WTC11 (cell line): ENCODE data around the gene KDELR1. TPM values are rescaled to one million over a fixed set of nuclear protein-coding genes. Genes with fewer than 3 reads are reported as not detected.

Experiments
- ATAC-seq: fragments of 200-7000 bp; cut with Tn5 transposase; 2 replicates; pipeline ENCODE4 v1.10.0; 2021; ENCODE audit warnings: mild to moderate bottlenecking, moderate library complexity
- CTCF ChIA-PET: fragments of 300-600 bp; sonication (Branson Sonifier 250); formaldehyde crosslinking; loops from one replicate; lab custom pipeline; 2021; ENCODE audit warnings: antibody characterized with exemption; lab: Charles Lee
- POLR2A ChIA-PET: fragments of 350-600 bp; sonication (Branson Sonifier 250); formaldehyde crosslinking; loops from one replicate; lab custom pipeline; 2021; ENCODE audit warnings: antibody characterized with exemption; lab: Charles Lee
- DNase-seq: peaks from one replicate; pipeline ENCODE4 v3.0.0; 2021; ENCODE audit warnings: low spot score
- H3K27ac Mint-ChIP-seq: 2 replicates; pipeline ENCODE4 v1.8.0; 2021; ENCODE audit warnings: mixed read lengths
- H3K27me3 Mint-ChIP-seq: 2 replicates; pipeline ENCODE4 v1.8.0; 2021; ENCODE audit warnings: low read depth, mild to moderate bottlenecking, moderate library complexity, mixed read lengths
- H3K36me3 Mint-ChIP-seq: 2 replicates; pipeline ENCODE4 v1.8.0; 2021; ENCODE audit warnings: mixed read lengths
- H3K4me1 Mint-ChIP-seq: 2 replicates; pipeline ENCODE4 v1.8.0; 2022; ENCODE audit warnings: mixed read lengths
- H3K4me3 Mint-ChIP-seq: 2 replicates; pipeline ENCODE4 v1.8.0; 2021; ENCODE audit warnings: mild to moderate bottlenecking, moderate library complexity, mixed read lengths
- H3K9me3 Mint-ChIP-seq: 2 replicates; pipeline ENCODE4 v1.8.0; 2021; ENCODE audit warnings: mixed read lengths
- CREB1 ChIP-seq: sonication (generic); formaldehyde crosslinking; IDR thresholded peaks from 2 replicates; pipeline ENCODE4 v1.8.0; 2023; ENCODE audit warnings: mild to moderate bottlenecking, missing genetic modification reagents
- ESRRA ChIP-seq: sonication (generic); formaldehyde crosslinking; IDR thresholded peaks from 2 replicates; pipeline ENCODE4 v1.8.1; 2022; ENCODE audit warnings: mild to moderate bottlenecking, missing genetic modification reagents, borderline replicate concordance
- GTF2I ChIP-seq: fragments of 250-450 bp; sonication (Bioruptor Pico); conservative IDR thresholded peaks from 2 replicates; pipeline ENCODE4 v1.4.0; 2021; ENCODE audit warnings: mild to moderate bottlenecking
- HMGA2 ChIP-seq: fragments of 250-450 bp; sonication (Bioruptor Pico); IDR thresholded peaks from 2 replicates; pipeline ENCODE4 v1.4.0; 2021; ENCODE audit warnings: mild to moderate bottlenecking, moderate library complexity
- RORB ChIP-seq: fragments of 250-450 bp; sonication (Bioruptor Pico); IDR thresholded peaks from 2 replicates; pipeline ENCODE4 v1.9.0; 2021; ENCODE audit warnings: mild to moderate bottlenecking
- SMAD4 ChIP-seq: sonication (generic); formaldehyde crosslinking; IDR thresholded peaks from 2 replicates; pipeline ENCODE4 v1.8.0; 2022; ENCODE audit warnings: mild to moderate bottlenecking, missing genetic modification reagents
- SOX15 ChIP-seq: fragments of 250-450 bp; sonication (Bioruptor Pico); IDR thresholded peaks from 2 replicates; pipeline ENCODE4 v1.9.0; 2021; ENCODE audit warnings: mild to moderate bottlenecking
- TCF7 ChIP-seq: sonication (generic); formaldehyde crosslinking; IDR thresholded peaks from 2 replicates; pipeline ENCODE4 v1.8.0; 2022; ENCODE audit warnings: mild to moderate bottlenecking, low read depth, missing genetic modification reagents, moderate library complexity
- TEAD1 ChIP-seq: sonication (generic); formaldehyde crosslinking; IDR thresholded peaks from 2 replicates; pipeline ENCODE4 v1.8.0; 2022; ENCODE audit warnings: mild to moderate bottlenecking, missing genetic modification reagents
- ZBTB21 ChIP-seq: sonication (generic); formaldehyde crosslinking; IDR thresholded peaks from 2 replicates; pipeline ENCODE4 v1.8.1; 2023; ENCODE audit warnings: mild to moderate bottlenecking, missing genetic modification reagents, borderline replicate concordance
- ZNF423 ChIP-seq: fragments of 250-450 bp; sonication (Bioruptor Pico); IDR thresholded peaks from 2 replicates; pipeline ENCODE4 v2.1.2; 2022; ENCODE audit warnings: mild to moderate bottlenecking, moderate library complexity
- total RNA-seq: library from RNA; stranded (reverse); gene quantifications from 3 replicates; pipeline ENCODE4 v1.2.3, GENCODE V29; 2021
- TF ChIP-seq, protein P1 (sequence below): sonication (generic); formaldehyde crosslinking; IDR thresholded peaks from 2 replicates; pipeline ENCODE4 v1.8.0; 2023; ENCODE audit warnings: mild to moderate bottlenecking, missing genetic modification reagents
- TF ChIP-seq, protein P2 (sequence below): sonication (generic); formaldehyde crosslinking; IDR thresholded peaks from 2 replicates; pipeline ENCODE4 v1.8.1; 2022; ENCODE audit warnings: low read depth, mild to moderate bottlenecking, moderate library complexity, missing genetic modification reagents, borderline replicate concordance
- TF ChIP-seq, protein P3 (sequence below): sonication (generic); formaldehyde crosslinking; IDR thresholded peaks from 2 replicates; pipeline ENCODE4 v1.8.1; 2023; ENCODE audit warnings: mild to moderate bottlenecking, moderate library complexity, missing genetic modification reagents
- TF ChIP-seq, protein P4 (sequence below): sonication (generic); formaldehyde crosslinking; IDR thresholded peaks from 2 replicates; pipeline ENCODE4 v1.8.1; 2022; ENCODE audit warnings: low read depth, missing genetic modification reagents, borderline replicate concordance
- TF ChIP-seq, protein P5 (sequence below): fragments of 250-450 bp; sonication (Bioruptor Pico); IDR thresholded peaks from 2 replicates; pipeline ENCODE4 v1.8.0; 2021; ENCODE audit warnings: mild to moderate bottlenecking
- TF ChIP-seq, protein P6 (sequence below): fragments of 200-600 bp; IDR thresholded peaks from 2 replicates; pipeline ENCODE4 v1.8.0; 2022; ENCODE audit warnings: antibody characterized with exemption

Gene KDELR1
- total RNA-seq, 1 experiment from 2014 or later: 207 TPM

DNA sequence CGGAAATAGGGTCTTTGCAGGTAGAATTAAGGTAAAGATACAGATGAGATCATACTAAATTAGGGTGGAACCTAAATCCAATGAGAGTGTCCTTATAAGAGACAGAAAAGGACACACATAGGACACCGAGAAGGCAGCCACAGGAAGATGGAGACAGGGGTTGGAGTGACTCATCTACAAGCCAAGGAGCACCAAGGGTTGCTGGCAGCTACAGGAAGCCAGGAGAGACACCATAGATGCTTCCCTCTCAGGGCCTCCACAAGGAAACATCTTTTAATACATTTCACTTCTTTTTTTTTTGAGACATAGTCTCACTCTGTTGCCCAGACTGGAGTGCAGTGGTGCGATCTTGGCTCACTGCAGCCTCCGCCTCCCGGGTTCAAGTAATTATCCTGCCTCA lies 37.7 kb downstream of the KDELR1 start:
- H3K27me3 Mint-ChIP-seq: no peaks in the 10 kb centered on the region; the same call in 1 of the 2 replicates
- no peak overlapping the region for H3K27ac Mint-ChIP-seq
- no peaks in the 10 kb centered on the region for H3K9me3 Mint-ChIP-seq
- TF ChIP-seq, protein P1, sequence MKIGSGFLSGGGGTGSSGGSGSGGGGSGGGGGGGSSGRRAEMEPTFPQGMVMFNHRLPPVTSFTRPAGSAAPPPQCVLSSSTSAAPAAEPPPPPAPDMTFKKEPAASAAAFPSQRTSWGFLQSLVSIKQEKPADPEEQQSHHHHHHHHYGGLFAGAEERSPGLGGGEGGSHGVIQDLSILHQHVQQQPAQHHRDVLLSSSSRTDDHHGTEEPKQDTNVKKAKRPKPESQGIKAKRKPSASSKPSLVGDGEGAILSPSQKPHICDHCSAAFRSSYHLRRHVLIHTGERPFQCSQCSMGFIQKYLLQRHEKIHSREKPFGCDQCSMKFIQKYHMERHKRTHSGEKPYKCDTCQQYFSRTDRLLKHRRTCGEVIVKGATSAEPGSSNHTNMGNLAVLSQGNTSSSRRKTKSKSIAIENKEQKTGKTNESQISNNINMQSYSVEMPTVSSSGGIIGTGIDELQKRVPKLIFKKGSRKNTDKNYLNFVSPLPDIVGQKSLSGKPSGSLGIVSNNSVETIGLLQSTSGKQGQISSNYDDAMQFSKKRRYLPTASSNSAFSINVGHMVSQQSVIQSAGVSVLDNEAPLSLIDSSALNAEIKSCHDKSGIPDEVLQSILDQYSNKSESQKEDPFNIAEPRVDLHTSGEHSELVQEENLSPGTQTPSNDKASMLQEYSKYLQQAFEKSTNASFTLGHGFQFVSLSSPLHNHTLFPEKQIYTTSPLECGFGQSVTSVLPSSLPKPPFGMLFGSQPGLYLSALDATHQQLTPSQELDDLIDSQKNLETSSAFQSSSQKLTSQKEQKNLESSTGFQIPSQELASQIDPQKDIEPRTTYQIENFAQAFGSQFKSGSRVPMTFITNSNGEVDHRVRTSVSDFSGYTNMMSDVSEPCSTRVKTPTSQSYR (CRISPR knock-in tag): no peak
- TF ChIP-seq HMGA2 (CRISPR knock-in tag) (no peak), ESRRA (CRISPR knock-in tag) (no peak), SOX15 (no peak), TEAD1 (no peak), RORB (no peak), ZNF423 (CRISPR knock-in tag) (no peak), ZBTB21 (no peak), CREB1 (no peak), SMAD4 (no peak), TCF7 (CRISPR knock-in tag) (no peak)
- TF ChIP-seq, protein P2, sequence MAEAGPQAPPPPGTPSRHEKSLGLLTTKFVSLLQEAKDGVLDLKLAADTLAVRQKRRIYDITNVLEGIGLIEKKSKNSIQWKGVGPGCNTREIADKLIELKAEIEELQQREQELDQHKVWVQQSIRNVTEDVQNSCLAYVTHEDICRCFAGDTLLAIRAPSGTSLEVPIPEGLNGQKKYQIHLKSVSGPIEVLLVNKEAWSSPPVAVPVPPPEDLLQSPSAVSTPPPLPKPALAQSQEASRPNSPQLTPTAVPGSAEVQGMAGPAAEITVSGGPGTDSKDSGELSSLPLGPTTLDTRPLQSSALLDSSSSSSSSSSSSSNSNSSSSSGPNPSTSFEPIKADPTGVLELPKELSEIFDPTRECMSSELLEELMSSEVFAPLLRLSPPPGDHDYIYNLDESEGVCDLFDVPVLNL (CRISPR knock-in tag): no peak
- TF ChIP-seq, protein P3, sequence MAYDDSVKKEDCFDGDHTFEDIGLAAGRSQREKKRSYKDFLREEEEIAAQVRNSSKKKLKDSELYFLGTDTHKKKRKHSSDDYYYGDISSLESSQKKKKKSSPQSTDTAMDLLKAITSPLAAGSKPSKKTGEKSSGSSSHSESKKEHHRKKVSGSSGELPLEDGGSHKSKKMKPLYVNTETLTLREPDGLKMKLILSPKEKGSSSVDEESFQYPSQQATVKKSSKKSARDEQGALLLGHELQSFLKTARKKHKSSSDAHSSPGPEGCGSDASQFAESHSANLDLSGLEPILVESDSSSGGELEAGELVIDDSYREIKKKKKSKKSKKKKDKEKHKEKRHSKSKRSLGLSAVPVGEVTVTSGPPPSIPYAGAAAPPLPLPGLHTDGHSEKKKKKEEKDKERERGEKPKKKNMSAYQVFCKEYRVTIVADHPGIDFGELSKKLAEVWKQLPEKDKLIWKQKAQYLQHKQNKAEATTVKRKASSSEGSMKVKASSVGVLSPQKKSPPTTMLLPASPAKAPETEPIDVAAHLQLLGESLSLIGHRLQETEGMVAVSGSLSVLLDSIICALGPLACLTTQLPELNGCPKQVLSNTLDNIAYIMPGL (CRISPR knock-in tag): no peak
- TF ChIP-seq, protein P4, sequence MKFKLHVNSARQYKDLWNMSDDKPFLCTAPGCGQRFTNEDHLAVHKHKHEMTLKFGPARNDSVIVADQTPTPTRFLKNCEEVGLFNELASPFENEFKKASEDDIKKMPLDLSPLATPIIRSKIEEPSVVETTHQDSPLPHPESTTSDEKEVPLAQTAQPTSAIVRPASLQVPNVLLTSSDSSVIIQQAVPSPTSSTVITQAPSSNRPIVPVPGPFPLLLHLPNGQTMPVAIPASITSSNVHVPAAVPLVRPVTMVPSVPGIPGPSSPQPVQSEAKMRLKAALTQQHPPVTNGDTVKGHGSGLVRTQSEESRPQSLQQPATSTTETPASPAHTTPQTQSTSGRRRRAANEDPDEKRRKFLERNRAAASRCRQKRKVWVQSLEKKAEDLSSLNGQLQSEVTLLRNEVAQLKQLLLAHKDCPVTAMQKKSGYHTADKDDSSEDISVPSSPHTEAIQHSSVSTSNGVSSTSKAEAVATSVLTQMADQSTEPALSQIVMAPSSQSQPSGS (CRISPR knock-in tag): no peak
- TF ChIP-seq, protein P5, sequence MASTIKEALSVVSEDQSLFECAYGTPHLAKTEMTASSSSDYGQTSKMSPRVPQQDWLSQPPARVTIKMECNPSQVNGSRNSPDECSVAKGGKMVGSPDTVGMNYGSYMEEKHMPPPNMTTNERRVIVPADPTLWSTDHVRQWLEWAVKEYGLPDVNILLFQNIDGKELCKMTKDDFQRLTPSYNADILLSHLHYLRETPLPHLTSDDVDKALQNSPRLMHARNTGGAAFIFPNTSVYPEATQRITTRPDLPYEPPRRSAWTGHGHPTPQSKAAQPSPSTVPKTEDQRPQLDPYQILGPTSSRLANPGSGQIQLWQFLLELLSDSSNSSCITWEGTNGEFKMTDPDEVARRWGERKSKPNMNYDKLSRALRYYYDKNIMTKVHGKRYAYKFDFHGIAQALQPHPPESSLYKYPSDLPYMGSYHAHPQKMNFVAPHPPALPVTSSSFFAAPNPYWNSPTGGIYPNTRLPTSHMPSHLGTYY: no peak
- TF ChIP-seq, all 79 proteins: peak for 0
- ATAC-seq (no peak), DNase-seq (no peak)
- POLR2A ChIA-PET: interaction anchor here (1.3 kb wide), 1 partner anchor 9 kb away, joined by 3 read pairs; no protein-coding TSS in a partner anchor
- H3K4me3 Mint-ChIP-seq: no peak overlapping the region
- CTCF ChIA-PET: interaction anchor here (0.6 to 1.7 kb wide), 4 partner anchors 9 to 105 kb away, joined by 3 to 7 read pairs (median 5); partner anchors contain the start of gene KDELR1
- peaks cover 7% of the 10 kb centered on the region for H3K36me3 Mint-ChIP-seq
- H3K4me1 Mint-ChIP-seq: 0 out of 2 replicates have a peak, but pooled peaks cover 3% of the 10 kb centered on the region

DNA sequence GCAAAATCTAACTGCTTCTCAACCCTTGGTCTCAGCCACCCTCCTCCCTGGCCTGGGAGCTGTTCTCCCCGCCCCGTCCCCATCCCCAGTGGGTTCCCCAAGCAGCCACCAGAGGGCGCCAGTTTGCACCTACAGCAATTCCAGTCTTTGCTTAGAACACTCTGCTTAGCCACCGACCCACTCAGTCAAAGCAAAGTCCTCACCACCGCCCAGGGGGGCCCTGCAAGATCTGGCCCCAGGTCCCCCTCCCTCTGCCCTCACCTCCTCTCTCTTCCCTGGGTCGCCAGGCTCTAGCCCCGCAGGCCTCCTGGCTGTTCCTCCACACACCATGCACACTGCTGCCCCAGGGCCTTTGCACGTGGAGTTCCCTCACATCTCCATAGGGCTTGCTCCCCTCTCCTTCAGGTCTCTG lies 40.0 kb downstream of the KDELR1 start:
- no peak overlapping the region for H3K27ac Mint-ChIP-seq
- H3K4me1 Mint-ChIP-seq: peaks cover 7% of the 10 kb centered on the region; the same call in 1 of the 2 replicates
- ATAC-seq (peak; percentile 90), DNase-seq (peak; percentile 90)
- ChIA-PET CTCF (interaction anchor here (0.5 to 3.5 kb wide), 35 partner anchors 8 to 257 kb away, joined by 3 to 52 read pairs (median 4); partner anchors contain the start of genes EMP3, GRIN2D, GRWD1 and KDELR1), POLR2A (interaction anchor here (0.7 to 1.0 kb wide), 2 partner anchors 12 to 247 kb away, joined by 3 to 11 read pairs; partner anchors contain the start of gene TMEM143)
- H3K4me3 Mint-ChIP-seq: no peak overlapping the region
- no peaks in the 10 kb centered on the region; the same call in 1 of the 2 replicates for H3K27me3 Mint-ChIP-seq
- H3K9me3 Mint-ChIP-seq: no peaks in the 10 kb centered on the region
- TF ChIP-seq, protein P4 (CRISPR knock-in tag): no peak
- TF ChIP-seq, protein P6, sequence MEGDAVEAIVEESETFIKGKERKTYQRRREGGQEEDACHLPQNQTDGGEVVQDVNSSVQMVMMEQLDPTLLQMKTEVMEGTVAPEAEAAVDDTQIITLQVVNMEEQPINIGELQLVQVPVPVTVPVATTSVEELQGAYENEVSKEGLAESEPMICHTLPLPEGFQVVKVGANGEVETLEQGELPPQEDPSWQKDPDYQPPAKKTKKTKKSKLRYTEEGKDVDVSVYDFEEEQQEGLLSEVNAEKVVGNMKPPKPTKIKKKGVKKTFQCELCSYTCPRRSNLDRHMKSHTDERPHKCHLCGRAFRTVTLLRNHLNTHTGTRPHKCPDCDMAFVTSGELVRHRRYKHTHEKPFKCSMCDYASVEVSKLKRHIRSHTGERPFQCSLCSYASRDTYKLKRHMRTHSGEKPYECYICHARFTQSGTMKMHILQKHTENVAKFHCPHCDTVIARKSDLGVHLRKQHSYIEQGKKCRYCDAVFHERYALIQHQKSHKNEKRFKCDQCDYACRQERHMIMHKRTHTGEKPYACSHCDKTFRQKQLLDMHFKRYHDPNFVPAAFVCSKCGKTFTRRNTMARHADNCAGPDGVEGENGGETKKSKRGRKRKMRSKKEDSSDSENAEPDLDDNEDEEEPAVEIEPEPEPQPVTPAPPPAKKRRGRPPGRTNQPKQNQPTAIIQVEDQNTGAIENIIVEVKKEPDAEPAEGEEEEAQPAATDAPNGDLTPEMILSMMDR: peak; percentile 90
- peak; percentile 100 for TF ChIP-seq GTF2I (CRISPR knock-in tag)
- no peaks in the 10 kb centered on the region for H3K36me3 Mint-ChIP-seq
